Smooth muscle cell (in vitro differentiated cells): ENCODE results near the gene TMEM175. TPM values are rescaled to one million over a fixed set of nuclear protein-coding genes. Genes with fewer than 3 reads are reported as not detected.

ENCODE experiments used
- DNase-seq: peaks from one replicate; lab custom pipeline; 2025; ENCODE audit not compliant: unreplicated experiment; lab: John Stamatoyannopoulos, UW
- H2AFZ ChIP-seq: fragments of 200-600 bp; sonication (generic); 2 replicates; pipeline ENCODE4 v1.6.0; 2016; ENCODE audit warnings: antibody characterized with exemption, low read depth, mild to moderate bottlenecking
- H3F3A ChIP-seq: fragments of 200-600 bp; sonication (generic); 2 replicates; pipeline ENCODE4 v1.6.0; 2017; ENCODE audit warnings: antibody characterized with exemption, low read depth
- H3K27ac ChIP-seq: fragments of 200-600 bp; sonication (generic); 2 replicates; pipeline ENCODE4 v1.5.1; 2016; ENCODE audit warnings: low read depth, mild to moderate bottlenecking
- H3K27me3 ChIP-seq: fragments of 200-600 bp; sonication (generic); 2 replicates; pipeline ENCODE4 v1.6.1; 2016; ENCODE audit warnings: low read depth, mild to moderate bottlenecking
- H3K36me3 ChIP-seq: fragments of 200-600 bp; sonication (generic); 2 replicates; pipeline ENCODE4 v1.5.1; 2016; ENCODE audit warnings: low read depth
- H3K4me1 ChIP-seq: fragments of 200-600 bp; sonication (generic); 2 replicates; pipeline ENCODE4 v1.5.1; 2016; ENCODE audit warnings: low read depth
- H3K4me2 ChIP-seq: fragments of 200-600 bp; sonication (generic); 2 replicates; pipeline ENCODE4 v1.6.0; 2016; ENCODE audit warnings: mild to moderate bottlenecking
- H3K4me3 ChIP-seq: fragments of 200-600 bp; sonication (generic); 2 replicates; pipeline ENCODE4 v1.5.1; 2016; ENCODE audit warnings: mild to moderate bottlenecking
- H3K79me2 ChIP-seq: fragments of 200-600 bp; sonication (generic); 2 replicates; pipeline ENCODE4 v1.6.0; 2016; ENCODE audit warnings: low read depth, mild to moderate bottlenecking
- H3K9ac ChIP-seq: fragments of 200-600 bp; sonication (generic); 2 replicates; pipeline ENCODE4 v1.6.0; 2016; ENCODE audit warnings: low read depth
- H3K9me3 ChIP-seq: fragments of 200-600 bp; sonication (generic); replicated peaks from 2 replicates; pipeline ENCODE4 v1.5.1; 2016; ENCODE audit warnings: low read depth
- H4K20me1 ChIP-seq: fragments of 200-600 bp; sonication (generic); 2 replicates; pipeline ENCODE4 v1.6.0; 2016; ENCODE audit warnings: low read depth
- WGBS: methylation state at CpG from one replicate; pipeline ENCODE4 v1.1.7; 2016; ENCODE audit warnings: low lambda C conversion rate; 5-methylcytosine and 5-hydroxymethylcytosine counted together
- polyA plus RNA-seq: library from polyadenylated mRNA; unstranded; fragments of >200 nt; fragmentation: Nextera tagmentation; extraction: Ambion mirVana; gene quantifications from 2 replicates; pipeline ENCODE4 v1.2.1, GENCODE V29; 2016
- total RNA-seq: library from RNA; depleted of rRNA; stranded (reverse); fragments of >200 nt; gene quantifications from 2 replicates; pipeline ENCODE4 v1.2.3, GENCODE V29; 2014
- TF ChIP-seq, protein P1 (sequence below): fragments of 200-600 bp; sonication (generic); IDR thresholded peaks from 2 replicates; pipeline ENCODE4 v1.5.1; 2017; ENCODE audit warnings: borderline replicate concordance, mild to moderate bottlenecking, antibody characterized with exemption; ENCODE audit not compliant: insufficient read depth, poor library complexity, severe bottlenecking

TMEM175 gene
- total and polyA plus RNA-seq, 2 experiments from 2014 or later, result 20.6 to 27.6 TPM

DNA sequence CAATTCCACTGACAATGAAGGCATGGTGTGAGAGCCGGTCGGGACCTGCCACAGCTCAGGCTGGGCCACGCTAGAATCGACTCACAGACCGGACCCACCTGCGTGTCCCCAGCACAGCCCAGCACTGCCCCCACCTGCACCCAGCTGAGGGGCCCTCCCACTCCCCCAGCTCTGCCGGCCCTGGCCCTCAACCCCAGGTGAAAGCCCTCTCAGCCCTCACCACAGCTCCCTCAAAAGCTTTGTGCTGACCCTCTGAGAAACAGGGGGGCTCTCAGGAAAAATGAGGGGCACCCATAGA, 25.2 kb upstream of the TMEM175 start:
- H4K20me1 ChIP-seq, result peaks cover 78% of the 10 kb centered on the region
- no peaks in the 10 kb centered on the region for H3K79me2 ChIP-seq
- no peaks in the 10 kb centered on the region for H3K4me1 ChIP-seq
- H3K4me2 ChIP-seq, result no peak overlapping the region
- no peak overlapping the region for H2AFZ ChIP-seq
- H3K27ac ChIP-seq, result no peak overlapping the region
- H3K4me3 ChIP-seq, result no peak overlapping the region
- no peak for DNase-seq
- H3K36me3 ChIP-seq, result no peaks in the 10 kb centered on the region
- no peak overlapping the region for H3K9ac ChIP-seq
- no peaks in the 10 kb centered on the region for H3F3A ChIP-seq
- no peaks in the 10 kb centered on the region for H3K9me3 ChIP-seq
- H3K27me3 ChIP-seq, result no peaks in the 10 kb centered on the region
- TF ChIP-seq, protein P1, sequence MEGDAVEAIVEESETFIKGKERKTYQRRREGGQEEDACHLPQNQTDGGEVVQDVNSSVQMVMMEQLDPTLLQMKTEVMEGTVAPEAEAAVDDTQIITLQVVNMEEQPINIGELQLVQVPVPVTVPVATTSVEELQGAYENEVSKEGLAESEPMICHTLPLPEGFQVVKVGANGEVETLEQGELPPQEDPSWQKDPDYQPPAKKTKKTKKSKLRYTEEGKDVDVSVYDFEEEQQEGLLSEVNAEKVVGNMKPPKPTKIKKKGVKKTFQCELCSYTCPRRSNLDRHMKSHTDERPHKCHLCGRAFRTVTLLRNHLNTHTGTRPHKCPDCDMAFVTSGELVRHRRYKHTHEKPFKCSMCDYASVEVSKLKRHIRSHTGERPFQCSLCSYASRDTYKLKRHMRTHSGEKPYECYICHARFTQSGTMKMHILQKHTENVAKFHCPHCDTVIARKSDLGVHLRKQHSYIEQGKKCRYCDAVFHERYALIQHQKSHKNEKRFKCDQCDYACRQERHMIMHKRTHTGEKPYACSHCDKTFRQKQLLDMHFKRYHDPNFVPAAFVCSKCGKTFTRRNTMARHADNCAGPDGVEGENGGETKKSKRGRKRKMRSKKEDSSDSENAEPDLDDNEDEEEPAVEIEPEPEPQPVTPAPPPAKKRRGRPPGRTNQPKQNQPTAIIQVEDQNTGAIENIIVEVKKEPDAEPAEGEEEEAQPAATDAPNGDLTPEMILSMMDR, result no peak
- 100% methylated on average over 7 of the region's 7 CpGs for WGBS

DNA sequence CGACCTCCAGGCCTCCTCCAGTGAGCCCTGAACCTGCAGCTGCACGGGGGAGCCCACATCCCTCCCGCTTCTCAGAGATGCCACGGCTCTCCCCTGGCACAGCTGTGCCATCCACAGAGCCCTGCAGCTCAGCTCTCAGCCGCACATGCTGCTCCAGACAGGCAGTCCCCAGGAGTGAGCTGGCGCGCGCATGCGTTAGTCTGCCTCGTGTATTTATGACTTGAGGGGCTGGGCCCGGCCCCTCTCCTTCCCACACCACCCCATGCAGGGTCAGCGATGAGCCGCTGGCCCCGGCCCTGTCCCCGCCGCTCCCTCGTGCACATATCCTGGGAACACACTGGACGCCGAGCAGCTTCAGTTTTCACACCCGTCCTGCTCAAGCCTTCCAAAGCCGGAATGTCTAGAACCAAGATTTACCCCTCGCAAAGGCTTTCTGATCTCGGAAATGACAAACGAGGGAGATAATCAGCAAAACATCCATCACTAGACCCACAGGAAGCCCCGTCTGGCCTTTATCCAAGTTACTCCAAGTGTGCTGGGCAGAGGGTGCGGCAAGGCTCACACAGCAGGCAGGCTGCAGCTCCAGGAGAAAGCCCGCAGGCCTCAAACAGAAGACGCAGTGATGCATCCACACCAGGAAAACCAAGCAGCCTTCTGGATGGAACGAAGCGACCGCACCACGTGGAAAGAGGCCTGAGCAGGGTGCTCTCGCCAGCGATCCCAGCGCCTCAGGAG, 24.4 kb upstream of the TMEM175 start:
- H4K20me1 ChIP-seq, result peaks cover 78% of the 10 kb centered on the region
- no peak for DNase-seq
- H3K9me3 ChIP-seq, result no peaks in the 10 kb centered on the region
- no peaks in the 10 kb centered on the region for H3K36me3 ChIP-seq
- WGBS, result 81% methylated on average over 34 of the region's 35 CpGs
- H3K4me1 ChIP-seq, result no peaks in the 10 kb centered on the region
- H3K4me2 ChIP-seq, result no peak overlapping the region
- H3F3A ChIP-seq, result no peaks in the 10 kb centered on the region
- no peak overlapping the region for H2AFZ ChIP-seq
- H3K9ac ChIP-seq, result no peak overlapping the region
- no peaks in the 10 kb centered on the region for H3K79me2 ChIP-seq
- H3K27me3 ChIP-seq, result no peaks in the 10 kb centered on the region
- H3K4me3 ChIP-seq, result no peak overlapping the region
- TF ChIP-seq, protein P1, result no peak
- H3K27ac ChIP-seq, result no peak overlapping the region

DNA sequence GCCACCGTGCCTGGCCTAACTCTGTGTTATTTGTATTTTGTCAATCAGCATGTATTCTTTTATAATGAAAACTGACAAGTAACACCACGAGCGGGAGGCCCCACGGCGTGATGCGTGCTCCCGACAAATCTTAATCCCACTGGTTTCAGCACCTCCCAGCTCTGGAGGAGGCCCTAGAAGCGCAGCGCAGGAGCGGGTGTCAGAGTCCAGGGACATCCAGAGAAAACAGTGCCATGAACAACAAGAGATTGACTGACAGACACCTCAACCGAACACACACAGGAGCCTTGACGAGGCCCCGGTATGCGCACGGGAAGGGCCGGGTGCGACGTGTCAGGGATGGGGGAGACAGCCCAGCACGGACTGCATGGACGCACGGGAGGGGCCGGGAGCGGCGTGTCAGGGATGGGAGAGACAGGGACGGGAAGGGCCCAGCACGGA, 23.1 kb upstream of the TMEM175 start:
- Histone ChIP-seq H3K4me2 (no peak overlapping the region), H3K9me3 (no peaks in the 10 kb centered on the region), H3F3A (no peaks in the 10 kb centered on the region), H3K36me3 (no peaks in the 10 kb centered on the region), H4K20me1 (peaks cover 86% of the 10 kb centered on the region), H3K79me2 (no peaks in the 10 kb centered on the region), H3K4me1 (no peaks in the 10 kb centered on the region), H3K27ac (no peak overlapping the region), H3K27me3 (no peaks in the 10 kb centered on the region), H3K4me3 (no peak overlapping the region), H2AFZ (no peak overlapping the region), H3K9ac (no peak overlapping the region)
- TF ChIP-seq, protein P1, result no peak
- DNase-seq, result no peak
- WGBS, result 96% methylated on average over 26 of the region's 26 CpGs

DNA sequence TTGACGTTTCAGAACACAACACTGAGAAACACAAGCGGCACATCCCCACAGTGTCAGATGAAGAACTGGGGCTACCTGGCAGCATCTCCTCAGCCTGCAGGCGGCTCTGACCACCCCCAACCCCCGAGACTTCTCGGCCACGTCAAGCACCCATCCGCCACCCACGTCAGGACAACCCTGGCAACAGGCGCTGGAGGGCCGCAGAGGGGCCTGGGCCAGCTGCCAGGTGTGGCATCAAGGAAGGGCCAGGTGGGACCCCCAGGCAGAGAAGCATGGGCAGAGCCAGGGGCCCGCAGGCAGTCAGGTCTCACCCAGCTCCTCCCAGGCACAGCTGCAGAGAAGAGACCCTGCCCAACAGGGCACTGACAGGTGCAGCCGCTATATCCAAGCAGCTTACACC, 22.4 kb upstream of the TMEM175 start:
- H3K36me3 ChIP-seq, result no peaks in the 10 kb centered on the region
- no peaks in the 10 kb centered on the region for H3K9me3 ChIP-seq
- TF ChIP-seq, protein P1, result no peak
- H4K20me1 ChIP-seq, result peaks cover 88% of the 10 kb centered on the region
- no peaks in the 10 kb centered on the region for H3K79me2 ChIP-seq
- no peak overlapping the region for H3K9ac ChIP-seq
- no peaks in the 10 kb centered on the region for H3K4me1 ChIP-seq
- H3K27me3 ChIP-seq, result no peaks in the 10 kb centered on the region
- no peak overlapping the region for H3K4me3 ChIP-seq
- no peak overlapping the region for H2AFZ ChIP-seq
- no peak for DNase-seq
- no peak overlapping the region for H3K27ac ChIP-seq
- WGBS, result 94% methylated on average over 12 of the region's 12 CpGs
- no peak overlapping the region for H3K4me2 ChIP-seq
- H3F3A ChIP-seq, result no peaks in the 10 kb centered on the region
